ENCODE measurements around the gene ATRN. TPM values are rescaled to one million over a fixed set of nuclear protein-coding genes. Genes with fewer than 3 reads are reported as not detected.

ATRN gene
- total RNA-seq, 1 donor from 2014 or later: 30.6 TPM

DNA sequence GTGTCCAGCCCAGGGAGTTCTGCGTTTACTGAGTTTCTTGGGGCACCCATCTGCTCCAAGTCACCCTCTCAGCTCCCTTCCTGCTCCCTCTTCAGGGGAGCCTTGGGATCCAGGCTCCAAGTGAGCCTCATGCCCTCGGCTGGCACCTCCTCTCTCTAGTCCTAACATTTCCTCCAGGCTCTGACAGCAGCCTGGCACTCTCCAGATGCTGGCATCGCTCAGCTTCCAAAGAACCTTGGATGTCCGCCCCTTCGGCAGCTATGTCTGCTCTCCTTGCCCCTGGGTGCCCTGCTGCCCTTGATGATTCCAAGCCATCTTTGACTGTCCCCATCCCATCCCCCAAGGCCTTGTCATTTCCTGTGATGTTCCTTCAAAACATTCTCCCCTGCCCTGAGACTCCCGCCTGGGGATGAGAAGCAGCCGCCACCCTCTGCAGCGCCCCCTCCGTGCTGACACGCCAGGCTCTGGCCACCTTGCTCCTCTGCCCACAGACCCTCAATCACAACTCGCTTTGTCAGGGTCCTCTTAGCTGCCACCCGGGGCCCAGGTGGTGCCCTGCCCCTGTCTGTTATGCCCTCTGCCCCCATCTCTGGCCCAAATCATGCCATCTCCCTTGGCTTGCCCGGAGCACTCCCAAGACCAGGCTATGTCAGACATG, 199.0 kb downstream of the ATRN start:
- no peak for DNase-seq (ENCODE audit: low read depth)
- H3K4me3 ChIP-seq (ENCODE audit: low read depth, low read length): no peak overlapping the region
- H3K36me3 ChIP-seq (ENCODE audit: control insufficient read depth, insufficient read depth, low read length): no peaks in the 10 kb centered on the region
- peaks cover 54% of the 10 kb centered on the region for H3K27me3 ChIP-seq (ENCODE audit: control insufficient read depth, insufficient read depth, low read length)
- TF ChIP-seq, protein P1, sequence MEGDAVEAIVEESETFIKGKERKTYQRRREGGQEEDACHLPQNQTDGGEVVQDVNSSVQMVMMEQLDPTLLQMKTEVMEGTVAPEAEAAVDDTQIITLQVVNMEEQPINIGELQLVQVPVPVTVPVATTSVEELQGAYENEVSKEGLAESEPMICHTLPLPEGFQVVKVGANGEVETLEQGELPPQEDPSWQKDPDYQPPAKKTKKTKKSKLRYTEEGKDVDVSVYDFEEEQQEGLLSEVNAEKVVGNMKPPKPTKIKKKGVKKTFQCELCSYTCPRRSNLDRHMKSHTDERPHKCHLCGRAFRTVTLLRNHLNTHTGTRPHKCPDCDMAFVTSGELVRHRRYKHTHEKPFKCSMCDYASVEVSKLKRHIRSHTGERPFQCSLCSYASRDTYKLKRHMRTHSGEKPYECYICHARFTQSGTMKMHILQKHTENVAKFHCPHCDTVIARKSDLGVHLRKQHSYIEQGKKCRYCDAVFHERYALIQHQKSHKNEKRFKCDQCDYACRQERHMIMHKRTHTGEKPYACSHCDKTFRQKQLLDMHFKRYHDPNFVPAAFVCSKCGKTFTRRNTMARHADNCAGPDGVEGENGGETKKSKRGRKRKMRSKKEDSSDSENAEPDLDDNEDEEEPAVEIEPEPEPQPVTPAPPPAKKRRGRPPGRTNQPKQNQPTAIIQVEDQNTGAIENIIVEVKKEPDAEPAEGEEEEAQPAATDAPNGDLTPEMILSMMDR (IDR thresholded peaks at IDR 0.05; ENCODE audit: insufficient read depth, low read length, poor library complexity, severe bottlenecking): no peak

DNA sequence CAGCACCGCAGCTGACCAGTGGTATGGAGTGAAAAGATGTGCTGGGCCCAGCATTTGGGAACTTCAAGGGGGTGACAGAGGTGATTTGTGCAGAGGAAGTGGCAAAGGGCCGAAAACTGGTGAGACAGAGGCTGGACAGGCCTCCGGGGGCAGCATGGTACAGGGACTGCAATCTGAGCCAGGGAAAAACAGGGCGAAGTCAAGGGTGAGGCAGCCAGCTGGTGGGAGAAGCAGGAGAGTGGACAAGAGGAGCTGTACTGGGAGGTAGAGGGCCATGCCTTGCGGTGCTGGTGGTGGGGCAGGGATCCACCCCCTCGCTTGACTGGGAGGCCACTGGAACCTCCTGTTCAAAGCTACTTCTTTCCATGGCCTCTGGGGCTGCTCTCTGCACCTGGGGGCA, 199.7 kb downstream of the ATRN start:
- Histone ChIP-seq H3K36me3 (ENCODE audit: control insufficient read depth, insufficient read depth, low read length) (no peaks in the 10 kb centered on the region), H3K4me3 (ENCODE audit: low read depth, low read length) (no peak overlapping the region), H3K27me3 (ENCODE audit: control insufficient read depth, insufficient read depth, low read length) (peaks cover 60% of the 10 kb centered on the region)
- no peak for DNase-seq (ENCODE audit: low read depth)
- TF ChIP-seq, protein P1 (IDR thresholded peaks at IDR 0.05; ENCODE audit: insufficient read depth, low read length, poor library complexity, severe bottlenecking): peak; percentile 28

DNA sequence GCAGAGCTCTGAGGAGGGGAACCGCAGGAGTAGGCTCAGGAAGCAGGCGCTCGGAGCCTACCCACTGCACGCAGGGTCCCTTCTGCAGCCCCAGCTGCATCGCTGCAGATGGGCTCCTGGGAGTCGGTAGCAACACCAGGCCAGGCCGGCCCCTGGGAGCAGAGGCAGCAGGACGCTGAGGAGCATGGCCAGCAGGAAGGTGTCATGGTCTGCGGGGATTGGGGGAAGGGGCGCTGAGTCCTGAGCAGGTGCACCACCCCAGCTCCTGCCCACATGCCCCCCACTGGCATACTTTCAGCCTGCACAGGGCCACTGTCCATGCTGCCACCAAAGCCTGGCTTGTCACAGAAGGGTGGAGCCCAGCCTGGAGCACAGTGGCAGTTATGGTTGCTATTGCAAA, 200.1 kb downstream of the ATRN start:
- no peak for DNase-seq (ENCODE audit: low read depth)
- TF ChIP-seq, protein P1 (IDR thresholded peaks at IDR 0.05; ENCODE audit: insufficient read depth, low read length, poor library complexity, severe bottlenecking): no peak
- Histone ChIP-seq H3K4me3 (ENCODE audit: low read depth, low read length) (no peak overlapping the region), H3K27me3 (ENCODE audit: control insufficient read depth, insufficient read depth, low read length) (peaks cover 64% of the 10 kb centered on the region), H3K36me3 (ENCODE audit: control insufficient read depth, insufficient read depth, low read length) (no peaks in the 10 kb centered on the region)

DNA sequence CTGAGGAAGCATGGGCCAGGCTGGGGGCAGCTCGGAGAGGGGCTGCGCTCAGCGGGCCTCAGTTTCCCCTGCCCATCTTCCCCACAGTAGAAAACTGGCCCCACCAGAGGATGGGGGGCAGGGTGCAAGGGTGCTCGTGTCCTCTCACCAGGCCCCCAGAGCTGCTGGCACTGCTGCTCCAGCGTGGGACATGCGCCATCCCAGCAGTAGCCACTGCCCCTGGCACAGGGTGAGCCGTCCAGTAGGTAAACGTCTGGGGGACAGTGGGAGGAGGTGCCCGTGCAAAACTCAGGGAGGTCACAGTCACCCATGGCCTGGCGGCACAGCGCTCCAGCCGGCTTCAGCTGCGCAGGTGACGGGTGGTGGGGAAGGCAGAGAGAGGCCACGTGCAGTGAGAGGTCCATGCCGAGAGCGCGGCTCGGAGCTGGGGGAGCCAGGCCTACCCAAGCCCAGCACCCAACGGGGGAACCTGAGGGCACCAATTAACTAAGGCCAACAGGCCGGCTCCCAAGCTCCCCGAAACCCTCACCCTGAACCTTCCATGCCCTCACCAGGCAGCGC, 201.2 kb downstream of the ATRN start:
- no peak for DNase-seq (ENCODE audit: low read depth)
- TF ChIP-seq, protein P1 (IDR thresholded peaks at IDR 0.05; ENCODE audit: insufficient read depth, low read length, poor library complexity, severe bottlenecking): no peak
- Histone ChIP-seq H3K4me3 (ENCODE audit: low read depth, low read length) (no peak overlapping the region), H3K27me3 (ENCODE audit: control insufficient read depth, insufficient read depth, low read length) (peaks cover 72% of the 10 kb centered on the region), H3K36me3 (ENCODE audit: control insufficient read depth, insufficient read depth, low read length) (no peaks in the 10 kb centered on the region)

DNA sequence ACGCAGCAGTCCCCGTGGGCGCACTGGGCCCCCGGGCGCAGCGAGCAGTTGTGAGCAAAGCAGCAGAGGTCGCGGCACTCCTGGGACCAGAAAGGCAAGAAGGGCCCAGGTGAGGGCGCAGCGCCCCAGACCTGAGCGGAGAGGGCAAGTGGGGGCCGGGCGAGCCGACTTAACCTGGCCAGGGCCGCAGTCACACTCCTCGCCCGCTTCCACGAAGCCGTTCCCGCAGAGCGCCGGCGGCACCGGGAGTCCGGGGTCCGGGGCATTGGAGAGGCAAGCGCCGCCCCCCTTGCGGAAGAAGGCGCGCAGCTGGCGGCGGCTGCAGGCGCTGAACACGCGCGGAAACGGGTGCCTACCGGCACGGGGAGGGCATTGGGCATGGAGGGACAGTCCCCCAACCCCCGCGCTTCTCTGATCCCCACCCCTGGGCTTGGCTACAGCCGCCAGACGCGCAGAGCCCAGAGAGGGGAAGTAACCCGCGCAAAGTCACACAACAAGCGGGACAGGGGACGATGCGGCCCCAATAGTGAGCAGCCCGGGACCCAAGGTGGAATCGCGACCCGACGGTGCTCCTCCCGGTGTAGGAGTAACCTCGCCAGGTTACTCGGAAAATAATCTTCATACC, 201.8 kb downstream of the ATRN start:
- TF ChIP-seq, protein P1 (IDR thresholded peaks at IDR 0.05; ENCODE audit: insufficient read depth, low read length, poor library complexity, severe bottlenecking): peak; percentile 4
- no peaks in the 10 kb centered on the region for H3K36me3 ChIP-seq (ENCODE audit: control insufficient read depth, insufficient read depth, low read length)
- no peak for DNase-seq (ENCODE audit: low read depth)
- peaks cover 76% of the 10 kb centered on the region for H3K27me3 ChIP-seq (ENCODE audit: control insufficient read depth, insufficient read depth, low read length)
- no peak overlapping the region for H3K4me3 ChIP-seq (ENCODE audit: low read depth, low read length)

All from kidney epithelial cell (primary cell).